NOMO-1 treated with dmso at 0.1 percent for 144 hours (cell line): ENCODE measurements around the gene MED20.
A peak's percentile ranks its signal among the peaks of the same experiment; 100 is the strongest.
"Not testable (repeated sequence)": the region's sequence is repeated elsewhere in the genome, so short reads cannot be mapped to it uniquely, and the experiment has no call there.

Experiments
- DNase-seq: peaks from one replicate; lab custom pipeline; 2025; ENCODE audit not compliant: unreplicated experiment; lab: John Stamatoyannopoulos, UW

Gene MED20, protein sequence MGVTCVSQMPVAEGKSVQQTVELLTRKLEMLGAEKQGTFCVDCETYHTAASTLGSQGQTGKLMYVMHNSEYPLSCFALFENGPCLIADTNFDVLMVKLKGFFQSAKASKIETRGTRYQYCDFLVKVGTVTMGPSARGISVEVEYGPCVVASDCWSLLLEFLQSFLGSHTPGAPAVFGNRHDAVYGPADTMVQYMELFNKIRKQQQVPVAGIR

GRCh38 chr6:41920921-41921711 is at the start of gene MED20, which contains the start of gene BYSL:
TSS of gene MED20 (minus strand) at chr6:41921139. CDS start at chr6:41921018, 121 bp downstream.
TSS of gene BYSL (plus strand) at chr6:41921499. CDS start at chr6:41921563, 64 bp downstream.
- peak; percentile 85 for DNase-seq

GRCh38 chr6:41970436-41970846 is 49.5 kb upstream of the MED20 start:
- peak; percentile 34 for DNase-seq

DNA sequence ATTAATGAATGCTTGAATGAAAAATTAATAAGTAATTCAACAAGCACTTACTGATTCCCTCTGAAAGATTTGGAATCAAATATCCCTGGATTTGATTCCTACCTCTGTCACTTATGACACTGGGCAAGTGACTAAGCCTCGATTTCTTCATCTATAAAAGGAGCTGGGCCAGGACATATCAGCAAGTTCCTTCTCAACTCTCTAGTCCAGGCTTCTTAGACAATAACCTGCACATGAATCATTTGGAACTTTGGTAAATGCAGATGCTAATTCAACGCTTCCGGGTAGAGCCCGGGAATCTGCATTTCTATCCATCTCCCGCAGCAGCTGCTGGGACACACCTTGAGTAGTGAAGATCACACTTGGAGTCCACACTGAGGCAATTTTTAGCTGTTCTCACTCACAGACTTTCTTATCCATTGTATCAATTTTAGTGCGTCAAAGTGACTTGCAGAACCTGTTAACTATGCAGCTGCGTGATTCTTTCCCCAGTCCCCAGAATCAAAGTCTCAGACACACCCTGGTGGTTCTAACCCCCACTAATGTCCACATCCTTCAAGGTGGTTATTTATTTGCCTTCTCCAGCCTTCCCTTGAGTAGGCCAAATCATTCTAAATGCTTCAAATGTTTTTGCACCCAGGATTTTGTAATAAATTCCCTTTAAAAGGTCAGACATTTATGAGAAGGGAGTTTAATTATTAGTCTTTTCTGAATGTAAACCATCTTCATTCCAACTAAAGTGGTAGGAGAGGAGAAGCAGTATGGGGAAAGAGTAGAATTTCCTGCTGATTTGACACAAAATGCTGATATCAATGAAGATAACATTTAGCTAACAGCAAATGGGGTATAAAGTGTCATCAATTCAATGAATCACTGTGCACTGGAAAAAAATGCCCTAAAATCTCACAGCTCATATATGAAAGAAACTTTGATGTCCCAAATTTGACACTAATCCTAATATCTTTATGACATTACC is 46.7 kb upstream of the MED20 start:
- DNase-seq: no peak

GRCh38 chr6:41966961-41967311 is 46.0 kb upstream of the MED20 start:
- DNase-seq: no peak

GRCh38 chr6:41966214-41966920 is 45.4 kb upstream of the MED20 start:
- DNase-seq: no peak

GRCh38 chr6:41965429-41966213 is 44.7 kb upstream of the MED20 start:
- DNase-seq: no peak

DNA sequence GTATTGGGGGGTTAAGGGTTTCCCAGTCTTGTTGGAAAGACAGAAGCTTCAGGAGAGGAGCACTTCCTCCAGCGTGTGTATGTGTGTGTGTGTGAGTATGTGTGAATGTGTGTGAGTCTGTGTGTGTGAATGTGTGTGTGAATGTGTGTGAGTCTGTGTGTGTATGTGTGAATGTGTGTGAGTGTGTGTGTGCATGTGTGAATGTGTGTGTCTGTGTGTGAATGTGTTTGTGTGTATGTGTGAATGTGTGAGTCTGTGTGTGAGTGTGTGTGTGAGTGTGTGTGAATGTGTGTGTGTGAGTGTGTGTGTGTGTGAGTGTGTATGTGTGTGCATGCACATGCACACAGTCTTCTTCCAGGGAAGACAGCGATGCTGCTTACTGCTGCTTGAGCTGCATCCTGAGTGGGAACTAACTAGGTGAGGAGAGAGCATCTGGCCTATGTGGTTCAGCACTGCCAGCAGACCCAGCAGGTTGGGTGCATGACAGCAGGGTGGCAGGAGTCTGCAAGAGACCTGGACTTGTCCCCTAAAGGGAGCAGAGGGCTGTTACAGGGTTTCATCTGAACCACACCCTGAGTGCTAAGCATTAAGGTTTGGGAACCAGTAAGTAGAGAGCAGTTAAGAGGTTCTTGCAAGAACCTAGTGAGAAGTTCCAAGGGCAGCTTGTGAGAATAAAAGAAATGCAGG is 43.4 kb upstream of the MED20 start:
- no peak for DNase-seq

GRCh38 chr6:41963371-41963770 is 42.4 kb upstream of the MED20 start:
- no peak for DNase-seq

DNA sequence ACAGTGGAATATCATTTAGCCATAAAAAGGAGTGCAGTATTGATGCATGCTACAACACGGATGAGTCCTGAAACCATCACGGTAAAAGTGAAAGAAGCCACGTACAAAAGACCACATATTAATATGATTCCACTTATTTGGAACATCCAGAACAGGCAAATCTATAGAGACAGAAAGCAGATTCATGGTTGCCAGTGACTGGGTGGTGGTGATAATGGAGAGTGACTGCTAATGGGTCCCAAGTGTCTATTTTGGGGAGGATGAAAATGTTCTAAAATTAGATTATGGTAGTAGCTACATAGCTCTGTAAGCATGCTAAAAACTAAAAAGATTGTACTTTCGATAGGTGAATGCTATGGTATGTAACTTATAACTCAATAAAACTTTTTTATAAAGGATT is 39.1 kb upstream of the MED20 start:
- DNase-seq: no peak

DNA sequence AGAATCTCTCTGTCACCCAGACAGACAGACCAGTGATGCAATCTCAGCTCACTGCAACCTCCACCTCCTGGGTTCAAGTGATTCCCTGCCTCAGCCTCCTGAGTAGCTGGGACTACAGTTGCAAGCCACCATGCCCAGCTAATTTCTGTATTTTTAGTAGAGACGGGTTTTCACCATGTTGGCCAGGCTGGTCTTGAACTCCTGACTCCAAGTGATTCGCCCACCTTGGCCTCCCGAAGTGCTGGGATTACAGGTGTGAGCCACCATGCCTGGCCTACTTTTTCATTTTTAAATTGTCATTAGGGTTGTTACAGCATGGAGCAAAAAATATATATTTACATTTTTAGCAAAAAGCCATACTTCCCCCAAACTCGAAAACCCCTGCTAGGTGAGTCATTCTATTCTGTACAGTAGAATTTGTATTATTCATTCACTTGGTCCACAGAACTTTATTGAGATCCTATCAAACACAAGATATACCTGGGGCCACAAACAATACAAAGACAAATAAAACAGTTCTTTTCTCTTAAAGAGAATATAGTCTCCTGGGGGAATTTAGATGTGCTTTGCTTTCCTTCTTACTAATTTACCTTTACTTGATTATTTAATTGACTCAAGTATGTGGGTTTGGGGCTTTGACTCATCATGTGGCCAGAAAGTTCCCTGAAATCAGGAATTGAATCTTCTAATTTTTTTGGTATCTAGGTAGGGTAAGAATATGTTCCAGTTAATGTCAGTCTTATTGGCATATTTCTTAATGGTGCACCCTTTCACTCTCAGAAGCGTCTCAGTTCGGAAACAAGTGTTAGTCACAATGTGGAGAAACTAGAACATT is 37.3 kb upstream of the MED20 start:
- DNase-seq: no peak

DNA sequence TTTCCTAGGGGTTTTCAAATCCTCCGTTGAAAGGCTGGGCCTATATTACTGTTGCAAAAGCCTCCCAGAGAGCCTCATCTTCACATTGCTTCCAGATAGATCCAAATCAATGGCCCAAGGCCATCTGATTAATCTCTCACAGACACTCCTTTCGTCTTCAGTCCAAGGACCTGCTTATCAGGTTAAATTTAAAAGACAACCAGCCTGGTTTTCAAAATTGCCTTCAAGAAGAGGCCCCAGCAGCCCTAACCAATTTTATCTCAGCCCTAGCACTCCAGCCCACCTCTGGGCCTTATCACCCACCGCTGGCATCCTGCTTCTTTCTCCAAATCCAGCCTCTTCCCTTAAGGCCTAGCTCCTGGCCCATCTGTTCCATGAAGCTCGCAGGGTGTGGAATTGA is 36.2 kb upstream of the MED20 start:
- no peak for DNase-seq

GRCh38 chr6:41955412-41955811 is 34.5 kb upstream of the MED20 start:
- DNase-seq: no peak

- DNase-seq: no peak
Measured at GRCh38 chr6:41954668-41955067, 33.7 kb upstream of the MED20 start.

DNA sequence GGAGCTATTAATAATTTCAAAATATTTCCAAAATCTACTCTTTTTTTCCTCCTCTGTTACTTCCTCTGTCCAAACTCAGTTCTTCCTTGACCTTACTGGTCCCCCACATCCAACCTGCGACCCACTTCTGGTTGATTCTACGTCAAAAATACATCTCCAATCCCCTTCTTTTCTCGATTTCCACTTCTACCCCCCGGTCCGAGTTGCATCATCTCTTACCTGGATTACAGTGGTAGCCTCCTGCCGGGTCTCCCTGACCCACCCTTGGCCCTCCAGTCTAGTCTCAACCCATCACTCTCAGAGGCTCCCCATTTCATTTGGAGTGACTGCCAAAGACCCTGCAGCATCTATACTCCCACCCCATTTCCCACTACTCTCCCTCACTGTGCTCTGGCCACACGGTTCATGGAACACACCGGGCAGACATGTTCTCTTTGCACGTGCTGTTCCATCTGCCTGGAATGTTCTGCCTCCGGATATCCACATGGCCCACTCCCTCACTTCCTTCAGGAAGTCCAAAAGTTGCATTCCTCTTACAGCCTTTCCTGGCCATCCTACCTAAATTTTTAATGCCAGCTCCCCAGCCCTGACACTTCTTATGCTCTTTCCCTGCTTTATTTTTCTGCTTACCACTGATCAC is 26.8 kb upstream of the MED20 start:
- DNase-seq: no peak

DNA sequence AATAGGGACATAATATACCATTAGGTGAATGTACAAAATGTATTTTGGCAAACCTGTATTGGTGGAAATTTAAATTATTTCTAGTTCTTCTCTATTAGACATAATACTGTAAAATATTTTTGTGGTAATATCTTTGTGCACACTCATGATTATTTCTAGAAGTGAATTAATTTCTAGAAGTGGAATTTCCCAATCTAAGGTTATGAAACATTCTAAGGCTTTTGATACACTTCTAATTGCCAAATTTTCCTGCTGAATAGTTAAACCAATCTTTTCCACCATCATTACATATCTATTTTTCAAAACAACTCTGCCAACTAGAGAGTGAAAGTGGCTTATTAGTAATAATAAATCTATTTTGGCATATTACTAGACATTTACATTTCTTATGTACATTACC is 22.5 kb upstream of the MED20 start:
- no peak for DNase-seq

DNA sequence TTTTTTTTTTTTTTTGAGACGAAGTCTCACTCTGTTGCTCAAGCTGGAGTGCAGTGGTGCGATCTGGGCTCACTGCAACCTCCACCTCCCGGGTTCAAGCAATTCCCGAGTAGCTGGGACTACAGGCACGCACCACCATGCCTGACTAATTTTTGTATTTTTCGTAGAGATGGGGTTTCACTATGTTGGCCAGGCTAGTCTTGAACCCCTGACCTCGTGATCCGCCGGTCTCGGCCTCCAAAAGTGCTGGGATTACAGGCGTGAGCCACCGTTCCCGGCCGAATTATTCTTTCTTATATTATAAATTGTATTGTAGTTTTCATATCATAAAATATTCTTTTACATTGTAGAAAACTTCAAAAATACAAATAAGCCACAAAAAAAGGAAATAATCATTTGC is 21.9 kb upstream of the MED20 start:
- not testable (repeated sequence) for DNase-seq

- DNase-seq: no peak
Measured at GRCh38 chr6:41942067-41942851, 21.3 kb upstream of the MED20 start.
